Activated naive CD4-positive, alpha-beta T cell treated with anti-CD3 and anti-CD28 coated beads, Interleukin-2, amount 50 U/mL, for 72 hours (primary cell): Measurements from ENCODE around the gene ITM2B. TPM values are rescaled to one million over a fixed set of nuclear protein-coding genes. Genes with fewer than 3 reads are reported as not detected.

Experiments used
- ATAC-seq, 2 donors: fragments of 150-1000 bp; cut with Tn5 transposase; 2 replicates each; pipeline ENCODE4 v1.10.0; 2021; ENCODE audit warnings: mild to moderate bottlenecking in 2 of 2, moderate library complexity in 2 of 2
- DNase-seq, 2 donors: peaks; one replicate each; pipeline ENCODE4 v3.0.0; 2021 to 2022; ENCODE audit warnings: low spot score in 2 of 2
- H3K27ac Mint-ChIP-seq, 2 donors: one replicate each; pipeline ENCODE4 v1.8.0; 2022; ENCODE audit warnings: mild to moderate bottlenecking in 2 of 2, mixed read lengths in 2 of 2
- H3K36me3 Mint-ChIP-seq, 2 donors: one replicate each; pipeline ENCODE4 v1.8.0; 2022; ENCODE audit warnings: mixed read lengths in 2 of 2
- H3K9me3 Mint-ChIP-seq, 2 donors: one replicate each; pipeline ENCODE4 v1.8.0; 2022; ENCODE audit warnings: mixed read lengths in 2 of 2
- total RNA-seq, 2 donors: library from RNA; stranded (reverse); gene quantifications; one replicate each; pipeline ENCODE4 v1.2.3, GENCODE V29; 2022

Gene ITM2B
- total RNA-seq, 2 donors from 2014 or later: 72.8 to 146 TPM

- ATAC-seq: no peak
- H3K9me3 Mint-ChIP-seq: peaks cover 0 to 4% of the 10 kb centered on the region in 2 donors
- DNase-seq: no peak
Measured at GRCh38 chr13:48311223-48311622, 78.2 kb downstream of the ITM2B start.

GRCh38 chr13:48315969-48316650, 83.1 kb downstream of the ITM2B start:
- peaks cover 36 to 52% of the 10 kb centered on the region in 2 donors for H3K36me3 Mint-ChIP-seq
- ATAC-seq (no peak), DNase-seq (no peak)
- H3K9me3 Mint-ChIP-seq: peaks cover 0 to 4% of the 10 kb centered on the region in 2 donors
- H3K27ac Mint-ChIP-seq: no peak overlapping the region

More at GRCh38 chr13:48311223-48311622, 78.2 kb downstream of the ITM2B start:
- H3K36me3 Mint-ChIP-seq: peaks cover 11 to 23% of the 10 kb centered on the region in 2 donors
- no peak overlapping the region for H3K27ac Mint-ChIP-seq

DNA sequence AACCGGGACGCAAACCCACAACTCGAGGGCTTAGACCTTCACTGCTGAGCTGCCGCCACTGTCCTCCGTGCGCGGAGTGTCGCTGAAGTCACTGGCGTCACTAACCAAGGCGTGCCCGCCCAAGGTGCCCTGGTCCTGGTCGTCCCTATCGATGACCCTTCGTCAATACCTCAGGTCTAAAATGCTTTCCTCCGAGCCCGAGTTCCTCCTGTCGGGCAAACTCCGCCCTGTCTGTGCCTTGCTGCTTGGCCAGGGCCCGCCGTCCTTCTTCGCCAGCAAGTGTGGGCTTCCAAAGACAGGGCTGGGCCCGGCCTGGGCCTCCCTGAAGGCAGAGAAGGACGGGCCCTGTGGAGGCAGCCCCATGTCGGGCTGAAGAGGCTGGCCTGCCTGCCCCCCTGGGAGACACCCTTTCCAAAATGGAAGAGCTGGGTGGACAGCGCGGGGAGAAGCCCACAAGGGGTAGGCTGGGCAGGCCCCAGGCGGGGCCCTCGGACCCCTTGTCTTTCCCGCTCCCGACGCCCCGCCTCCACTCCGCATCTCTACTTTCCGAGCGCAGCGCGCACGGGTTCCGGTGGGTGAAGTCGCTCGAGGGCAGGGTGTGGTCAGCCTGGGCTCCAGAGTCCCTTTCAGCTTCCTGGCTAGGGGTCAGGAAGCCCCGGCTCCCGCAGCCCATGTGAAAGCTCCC, 84.0 kb downstream of the ITM2B start:
- H3K27ac Mint-ChIP-seq: no peak overlapping the region

GRCh38 chr13:48317511-48318376, 84.7 kb downstream of the ITM2B start:
- DNase-seq (no peak), ATAC-seq (peak in 1 of 2 donors; percentile 17)
- H3K9me3 Mint-ChIP-seq: peaks cover 0 to 13% of the 10 kb centered on the region in 2 donors
- peak overlapping the region in 1 of 2 donors; percentile 73 for H3K27ac Mint-ChIP-seq
- peaks cover 40 to 62% of the 10 kb centered on the region in 2 donors for H3K36me3 Mint-ChIP-seq

More for the DNA sequence above, 84.0 kb downstream of the ITM2B start:
- peaks cover 0 to 6% of the 10 kb centered on the region in 2 donors for H3K9me3 Mint-ChIP-seq
- H3K36me3 Mint-ChIP-seq: peaks cover 42 to 61% of the 10 kb centered on the region in 2 donors
- DNase-seq: no peak
- ATAC-seq: no peak

GRCh38 chr13:48318377-48318811, 85.4 kb downstream of the ITM2B start:
- DNase-seq: no peak
- Mint-ChIP-seq H3K36me3 (peaks cover 34 to 60% of the 10 kb centered on the region in 2 donors), H3K27ac (peak overlapping the region in 1 of 2 donors; percentile 73)

DNA sequence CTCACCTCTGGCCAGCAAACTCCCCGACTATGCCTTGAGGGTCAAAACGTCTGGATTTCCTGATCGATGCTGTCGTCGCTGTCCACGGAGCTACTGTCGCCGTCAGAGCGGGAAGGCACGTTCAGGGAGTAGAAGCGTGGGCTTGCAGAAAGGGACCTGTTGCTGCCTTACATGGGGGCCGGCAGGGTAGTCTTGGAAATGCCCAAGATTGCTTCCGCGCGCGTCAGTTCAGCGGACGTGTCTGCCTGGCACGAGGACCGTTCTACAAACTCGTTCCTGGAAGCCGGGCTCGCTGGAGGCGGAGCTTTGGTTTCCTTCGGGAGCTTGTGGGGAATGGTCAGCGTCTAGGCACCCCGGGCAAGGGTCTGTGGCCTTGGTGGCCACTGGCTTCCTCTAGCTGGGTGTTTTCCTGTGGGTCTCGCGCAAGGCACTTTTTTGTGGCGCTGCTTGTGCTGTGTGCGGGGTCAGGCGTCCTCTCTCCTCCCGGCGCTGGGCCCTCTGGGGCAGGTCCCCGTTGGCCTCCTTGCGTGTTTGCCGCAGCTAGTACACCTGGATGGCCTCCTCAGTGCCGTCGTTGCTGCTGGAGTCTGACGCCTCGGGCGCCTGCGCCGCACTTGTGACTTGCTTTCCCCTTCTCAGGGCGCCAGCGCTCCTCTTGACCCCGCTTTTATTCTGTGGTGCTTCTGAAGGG, 86.0 kb downstream of the ITM2B start:
- DNase-seq (no peak), ATAC-seq (peak; percentile 50 to 54)
- H3K9me3 Mint-ChIP-seq: peaks cover 0 to 9% of the 10 kb centered on the region in 2 donors
- peaks cover 34 to 57% of the 10 kb centered on the region in 2 donors for H3K36me3 Mint-ChIP-seq
- H3K27ac Mint-ChIP-seq: peak overlapping the region in 1 of 2 donors; percentile 73

More at GRCh38 chr13:48318377-48318811, 85.4 kb downstream of the ITM2B start:
- peak in 1 of 2 donors; percentile 36 for ATAC-seq
- H3K9me3 Mint-ChIP-seq: peaks cover 0 to 9% of the 10 kb centered on the region in 2 donors

Other genes with a start within 250 kb of the ITM2B start
- gene SUCLA2, start 231.9 kb upstream of the ITM2B start, total RNA-seq: 10 to 100 TPM; 50.3 to 61.5 TPM
- gene NUDT15, start 195.5 kb upstream of the ITM2B start, total RNA-seq: 10 to 100 TPM; 17.2 to 41.8 TPM
- gene MED4, start 138.1 kb upstream of the ITM2B start, total RNA-seq: 10 to 100 TPM; 51.5 to 70.4 TPM
- gene RB1, start 70.5 kb downstream of the ITM2B start, total RNA-seq: 10 to 100 TPM; 30.3 to 33.8 TPM
- gene LPAR6, start 179.9 kb downstream of the ITM2B start, total RNA-seq: 10 to 100 TPM; 12.0 to 12.5 TPM